ENCODE results near the gene TP73. TPM values are rescaled to one million over a fixed set of nuclear protein-coding genes. Genes with fewer than 3 reads are reported as not detected.
A peak's percentile ranks its signal among the peaks of the same experiment; 100 is the strongest.

The TP73 gene
- total and polyA plus RNA-seq, 2 donors from 2014 or later: 0.54 TPM; not detected in 1

- peaks cover 6 to 22% (median 20%) of the 10 kb centered on the region in 3 donors for H3K36me3 ChIP-seq (ENCODE audit: control insufficient read depth in 2 of 3, insufficient read depth in 3 of 3, low read length in 3 of 3)
- no peaks in the 10 kb centered on the region for H3K9me3 ChIP-seq (ENCODE audit: control insufficient read depth in 2 of 3, insufficient read depth in 1 of 3, low read length in 3 of 3)
- H3K27me3 ChIP-seq (ENCODE audit: control insufficient read depth, insufficient read depth, low read length): no peaks in the 10 kb centered on the region
- peak overlapping the region in 1 of 3 donors; percentile 19 for H3K9ac ChIP-seq (ENCODE audit: low read length in 3 of 3)
- H3K27ac ChIP-seq (ENCODE audit: low read depth in 2 of 2, low read length in 2 of 2): no peak overlapping the region
- intact Hi-C loops (cut with DNase I): no loop called here
- no peak overlapping the region for H3K4me3 ChIP-seq (ENCODE audit: low read length in 3 of 3)
- peaks cover 0 to 24% (median 12%) of the 10 kb centered on the region in 3 donors for H3K4me1 ChIP-seq (ENCODE audit: control insufficient read depth in 2 of 3, insufficient read depth in 2 of 3, low read depth in 1 of 3, low read length in 3 of 3)
- TF ChIP-seq CTCF (IDR thresholded peaks at IDR 0.05; ENCODE audit: borderline replicate concordance, extremely low read depth, insufficient read depth): no peak
- DNase-seq (no peak), FAIRE-seq (no peak)
Observed at GRCh38 chr1:3777078-3777547, 124.8 kb downstream of the TP73 start.

GRCh38 chr1:3777647-3778589, 125.6 kb downstream of the TP73 start:
- DNase-seq (peak in 1 of 5 donors; percentile 66), FAIRE-seq (no peak)
- Histone ChIP-seq H3K9ac (ENCODE audit: low read length in 3 of 3) (no peak overlapping the region), H3K27ac (ENCODE audit: low read depth in 2 of 2, low read length in 2 of 2) (no peak overlapping the region), H3K27me3 (ENCODE audit: control insufficient read depth, insufficient read depth, low read length) (no peaks in the 10 kb centered on the region), H3K9me3 (ENCODE audit: control insufficient read depth in 2 of 3, insufficient read depth in 1 of 3, low read length in 3 of 3) (no peaks in the 10 kb centered on the region), H3K4me3 (ENCODE audit: low read length in 3 of 3) (no peak overlapping the region), H3K4me1 (ENCODE audit: control insufficient read depth in 2 of 3, insufficient read depth in 2 of 3, low read depth in 1 of 3, low read length in 3 of 3) (peaks cover 0 to 24% (median 12%) of the 10 kb centered on the region in 3 donors), H3K36me3 (ENCODE audit: control insufficient read depth in 2 of 3, insufficient read depth in 3 of 3, low read length in 3 of 3) (peaks cover 8 to 27% (median 24%) of the 10 kb centered on the region in 3 donors)
- intact Hi-C loops (cut with DNase I): no loop called here
- no peak for TF ChIP-seq CTCF (IDR thresholded peaks at IDR 0.05; ENCODE audit: borderline replicate concordance, extremely low read depth, insufficient read depth)

- H3K36me3 ChIP-seq (ENCODE audit: control insufficient read depth in 2 of 3, insufficient read depth in 3 of 3, low read length in 3 of 3): peaks cover 8 to 31% (median 27%) of the 10 kb centered on the region in 3 donors
- no peaks in the 10 kb centered on the region for H3K27me3 ChIP-seq (ENCODE audit: control insufficient read depth, insufficient read depth, low read length)
- no peak overlapping the region for H3K27ac ChIP-seq (ENCODE audit: low read depth in 2 of 2, low read length in 2 of 2)
- intact Hi-C loops (cut with DNase I): no loop called here
- FAIRE-seq (no peak), DNase-seq (peak in 1 of 5 donors; percentile 46)
- H3K9me3 ChIP-seq (ENCODE audit: control insufficient read depth in 2 of 3, insufficient read depth in 1 of 3, low read length in 3 of 3): no peaks in the 10 kb centered on the region
- TF ChIP-seq CTCF (IDR thresholded peaks at IDR 0.05; ENCODE audit: borderline replicate concordance, extremely low read depth, insufficient read depth): no peak
- no peak overlapping the region for H3K4me3 ChIP-seq (ENCODE audit: low read length in 3 of 3)
- no peak overlapping the region for H3K9ac ChIP-seq (ENCODE audit: low read length in 3 of 3)
- H3K4me1 ChIP-seq (ENCODE audit: control insufficient read depth in 2 of 3, insufficient read depth in 2 of 3, low read depth in 1 of 3, low read length in 3 of 3): peaks cover 0 to 20% (median 5%) of the 10 kb centered on the region in 3 donors
Observed at GRCh38 chr1:3778590-3779264, 126.4 kb downstream of the TP73 start.

Data from kidney (tissue), 14 donors.